GM12892 (cell line): ENCODE results near the gene NAA35.

Experiments
- POLR2A ChIP-seq: IDR thresholded peaks from 2 replicates; pipeline ENCODE4 v1.6.1; 2011; ENCODE audit warnings: low read depth, low read length, control low read depth
- POLR2AphosphoS5 ChIP-seq: IDR thresholded peaks from 2 replicates; pipeline ENCODE4 v1.6.1; 2011; ENCODE audit warnings: low read depth, low read length, control low read depth
- TAF1 ChIP-seq: IDR thresholded peaks from 2 replicates; pipeline ENCODE4 v1.6.1; 2011; ENCODE audit warnings: low read depth, mild to moderate bottlenecking, control low read depth, low read length, borderline replicate concordance

- TF ChIP-seq POLR2A (no peak), POLR2AphosphoS5 (no peak), TAF1 (no peak)
Observed at GRCh38 chr9:85964526-85964925, 23.6 kb downstream of the NAA35 start.
